Nephron (organoid): ENCODE data around the gene DOCK9.
A peak's percentile ranks its signal among the peaks of the same experiment; 100 is the strongest.

Source experiments
- H3K27ac Mint-ChIP-seq, 3 experiments: 2 replicates each; pipeline ENCODE4 v1.8.0; 2020; ENCODE audit warnings: mixed read lengths in 3 of 3, mild to moderate bottlenecking in 2 of 3, moderate library complexity in 1 of 3
- H3K27me3 Mint-ChIP-seq: 2 replicates; pipeline ENCODE4 v1.8.0; 2021; ENCODE audit warnings: low read depth, mild to moderate bottlenecking, moderate library complexity, mixed read lengths
- H3K36me3 Mint-ChIP-seq: 2 replicates; pipeline ENCODE4 v1.8.0; 2020; ENCODE audit warnings: low read depth, mixed read lengths
- H3K4me1 Mint-ChIP-seq: 2 replicates; pipeline ENCODE4 v1.8.0; 2020; ENCODE audit warnings: mixed read lengths
- H3K4me3 Mint-ChIP-seq, 3 experiments: 2 replicates each; pipeline ENCODE4 v1.8.0; 2020; ENCODE audit warnings: mild to moderate bottlenecking in 3 of 3, mixed read lengths in 3 of 3, moderate library complexity in 2 of 3
- H3K9me3 Mint-ChIP-seq: 2 replicates; pipeline ENCODE4 v1.8.0; 2020; ENCODE audit warnings: mixed read lengths
- TF ChIP-seq, protein P1 (sequence below), 3 experiments: fragments of 200-600 bp; sonication (generic); IDR thresholded peaks; one replicate each; pipeline ENCODE4 v1.5.0; 2021; ENCODE audit warnings: antibody characterized with exemption in 3 of 3; ENCODE audit not compliant: unreplicated experiment in 3 of 3

DOCK9 gene

DNA sequence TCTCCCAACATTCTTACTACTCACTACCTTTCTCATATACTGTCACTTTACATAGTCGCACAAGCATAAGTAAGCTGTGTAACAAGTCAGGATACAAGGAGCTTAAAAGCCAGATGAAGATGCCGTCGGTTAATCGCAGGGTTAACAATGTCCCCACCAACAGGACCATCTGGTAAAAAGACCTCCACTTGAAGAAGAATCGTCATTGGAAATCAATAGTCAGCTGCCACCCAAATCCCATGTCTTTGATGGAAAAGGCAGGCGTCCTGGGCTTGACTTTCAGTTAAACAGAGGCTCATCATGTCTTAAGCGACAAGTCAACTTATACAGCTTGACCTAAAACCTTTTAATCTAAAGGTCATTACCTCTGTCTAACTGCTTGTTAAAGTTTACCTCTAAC lies 27.2 kb downstream of the DOCK9 start:
- Mint-ChIP-seq H3K4me1 (peaks cover 18% of the 10 kb centered on the region), H3K27ac (no peak overlapping the region)

DNA sequence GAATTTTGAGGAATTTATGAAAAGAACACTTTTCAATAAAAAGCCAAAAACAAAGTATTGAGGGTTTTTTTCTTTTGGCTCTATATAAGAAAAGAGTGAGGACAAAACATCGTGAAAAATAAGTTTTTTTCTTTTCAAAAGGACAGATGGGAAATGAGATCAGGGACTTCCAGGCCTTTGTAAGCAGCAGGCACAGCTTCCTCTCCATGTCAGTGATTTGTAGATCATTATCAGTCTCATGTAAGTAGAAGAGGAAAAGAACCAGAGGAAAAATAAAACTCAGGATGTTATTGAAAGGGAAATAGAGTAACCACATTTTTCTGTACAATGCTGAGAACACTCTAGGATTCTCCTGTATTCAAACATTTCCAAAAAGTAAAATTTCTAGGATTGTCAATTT lies 29.9 kb downstream of the DOCK9 start:
- Mint-ChIP-seq H3K27me3 (peaks cover 15% of the 10 kb centered on the region), H3K9me3 (no peaks in the 10 kb centered on the region), H3K4me1 (peaks cover 29% of the 10 kb centered on the region), H3K4me3 (no peak overlapping the region), H3K27ac (no peak overlapping the region), H3K36me3 (no peaks in the 10 kb centered on the region)
- TF ChIP-seq, protein P1, sequence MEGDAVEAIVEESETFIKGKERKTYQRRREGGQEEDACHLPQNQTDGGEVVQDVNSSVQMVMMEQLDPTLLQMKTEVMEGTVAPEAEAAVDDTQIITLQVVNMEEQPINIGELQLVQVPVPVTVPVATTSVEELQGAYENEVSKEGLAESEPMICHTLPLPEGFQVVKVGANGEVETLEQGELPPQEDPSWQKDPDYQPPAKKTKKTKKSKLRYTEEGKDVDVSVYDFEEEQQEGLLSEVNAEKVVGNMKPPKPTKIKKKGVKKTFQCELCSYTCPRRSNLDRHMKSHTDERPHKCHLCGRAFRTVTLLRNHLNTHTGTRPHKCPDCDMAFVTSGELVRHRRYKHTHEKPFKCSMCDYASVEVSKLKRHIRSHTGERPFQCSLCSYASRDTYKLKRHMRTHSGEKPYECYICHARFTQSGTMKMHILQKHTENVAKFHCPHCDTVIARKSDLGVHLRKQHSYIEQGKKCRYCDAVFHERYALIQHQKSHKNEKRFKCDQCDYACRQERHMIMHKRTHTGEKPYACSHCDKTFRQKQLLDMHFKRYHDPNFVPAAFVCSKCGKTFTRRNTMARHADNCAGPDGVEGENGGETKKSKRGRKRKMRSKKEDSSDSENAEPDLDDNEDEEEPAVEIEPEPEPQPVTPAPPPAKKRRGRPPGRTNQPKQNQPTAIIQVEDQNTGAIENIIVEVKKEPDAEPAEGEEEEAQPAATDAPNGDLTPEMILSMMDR (IDR thresholded peaks at IDR 0.05; ENCODE audit: unreplicated experiment in 3 of 3), result no peak

More for the DNA sequence above, 27.2 kb downstream of the DOCK9 start:
- Mint-ChIP-seq H3K9me3 (no peaks in the 10 kb centered on the region), H3K27me3 (peaks cover 15% of the 10 kb centered on the region), H3K36me3 (no peaks in the 10 kb centered on the region), H3K4me3 (no peak overlapping the region)
- TF ChIP-seq, protein P1 (IDR thresholded peaks at IDR 0.05; ENCODE audit: unreplicated experiment in 3 of 3), result no peak

DNA sequence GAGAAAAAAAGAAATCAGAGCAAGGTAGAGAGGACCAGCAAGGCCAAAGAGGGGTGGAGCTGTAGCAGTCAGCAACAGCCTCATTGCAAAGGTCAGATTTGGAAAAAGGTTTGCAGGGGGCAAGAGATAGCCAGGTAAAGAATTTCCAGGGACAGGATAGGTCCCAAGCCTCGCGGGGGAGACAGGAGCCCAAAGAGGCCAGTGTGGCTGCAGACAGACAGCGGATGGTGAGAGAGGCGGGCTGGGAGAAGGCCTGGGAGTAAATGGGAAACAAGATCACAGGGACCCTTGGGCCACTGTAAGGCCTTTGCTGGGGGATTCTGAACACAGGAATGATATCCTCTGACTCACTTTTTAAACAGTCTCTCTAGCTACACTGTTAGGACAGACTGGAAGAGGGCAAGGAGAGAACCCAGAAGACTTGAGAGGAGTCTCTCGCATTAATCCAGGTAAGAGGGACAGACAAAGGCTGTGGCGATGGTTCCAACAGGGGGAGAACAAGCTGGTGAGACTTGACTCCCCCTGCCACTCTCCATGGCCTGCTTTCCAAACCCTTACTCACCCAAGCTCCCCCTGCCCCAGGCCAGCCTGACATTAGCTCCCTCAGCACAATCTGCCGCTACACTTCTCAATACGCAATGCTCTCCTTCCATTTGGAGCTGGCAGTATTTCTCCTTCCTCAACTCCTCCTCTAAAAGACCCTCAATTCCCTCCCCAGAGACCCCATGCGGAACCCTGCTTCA lies 31.8 kb downstream of the DOCK9 start:
- Mint-ChIP-seq H3K4me1 (peaks cover 33% of the 10 kb centered on the region), H3K27me3 (peaks cover 9% of the 10 kb centered on the region), H3K9me3 (no peaks in the 10 kb centered on the region), H3K36me3 (no peaks in the 10 kb centered on the region), H3K27ac (peak overlapping the region in 1 of 3 experiments; percentile 7), H3K4me3 (no peak overlapping the region)
- TF ChIP-seq, protein P1 (IDR thresholded peaks at IDR 0.05; ENCODE audit: unreplicated experiment in 3 of 3), result no peak

DNA sequence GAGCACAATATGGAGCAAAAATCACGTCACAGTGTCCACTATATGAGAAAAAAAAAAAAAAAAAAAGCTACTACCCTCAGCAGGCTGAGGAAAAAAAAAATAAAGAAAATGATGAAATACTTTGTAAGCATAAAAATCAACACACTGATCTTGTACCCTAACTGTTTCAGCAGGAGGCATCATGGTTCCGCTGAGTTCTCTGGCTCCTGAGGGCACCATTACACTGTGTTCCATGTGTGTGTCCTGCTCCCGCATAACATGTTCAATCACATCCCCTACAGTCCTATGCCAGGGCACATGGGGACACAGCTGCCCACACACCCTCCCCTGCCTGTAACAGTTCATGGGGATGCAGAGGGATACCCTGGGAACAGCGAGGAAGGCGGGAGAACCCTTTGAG lies 33.5 kb downstream of the DOCK9 start:
- Mint-ChIP-seq H3K27me3 (peaks cover 9% of the 10 kb centered on the region), H3K27ac (no peak overlapping the region), H3K4me3 (no peak overlapping the region), H3K36me3 (no peaks in the 10 kb centered on the region), H3K9me3 (no peaks in the 10 kb centered on the region), H3K4me1 (peaks cover 50% of the 10 kb centered on the region)
- TF ChIP-seq, protein P1 (IDR thresholded peaks at IDR 0.05; ENCODE audit: unreplicated experiment in 3 of 3), result no peak

DNA sequence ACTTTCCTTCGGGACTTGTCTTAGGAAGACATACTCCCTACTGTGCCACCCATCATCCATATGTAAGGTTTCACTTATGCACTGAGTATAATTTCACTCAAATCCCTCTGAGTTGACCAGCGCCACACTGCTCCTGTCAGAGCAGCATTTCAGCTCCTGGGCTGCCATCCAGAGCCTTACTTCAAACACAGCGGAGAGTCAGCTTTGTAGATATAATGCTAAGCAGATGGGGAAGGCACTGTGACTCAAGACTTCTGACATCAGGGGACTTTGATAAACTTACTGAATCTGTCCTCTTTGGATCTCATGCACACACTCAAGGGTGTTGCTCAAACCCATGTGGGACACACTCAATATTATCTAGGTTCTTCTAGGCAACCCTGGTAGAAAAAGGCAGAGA lies 34.9 kb downstream of the DOCK9 start:
- Mint-ChIP-seq H3K4me1 (peaks cover 63% of the 10 kb centered on the region), H3K9me3 (no peaks in the 10 kb centered on the region), H3K4me3 (no peak overlapping the region), H3K36me3 (no peaks in the 10 kb centered on the region), H3K27ac (peak overlapping the region in 1 of 3 experiments; percentile 24), H3K27me3 (peaks cover 9% of the 10 kb centered on the region)
- TF ChIP-seq, protein P1 (IDR thresholded peaks at IDR 0.05; ENCODE audit: unreplicated experiment in 3 of 3), result no peak

DNA sequence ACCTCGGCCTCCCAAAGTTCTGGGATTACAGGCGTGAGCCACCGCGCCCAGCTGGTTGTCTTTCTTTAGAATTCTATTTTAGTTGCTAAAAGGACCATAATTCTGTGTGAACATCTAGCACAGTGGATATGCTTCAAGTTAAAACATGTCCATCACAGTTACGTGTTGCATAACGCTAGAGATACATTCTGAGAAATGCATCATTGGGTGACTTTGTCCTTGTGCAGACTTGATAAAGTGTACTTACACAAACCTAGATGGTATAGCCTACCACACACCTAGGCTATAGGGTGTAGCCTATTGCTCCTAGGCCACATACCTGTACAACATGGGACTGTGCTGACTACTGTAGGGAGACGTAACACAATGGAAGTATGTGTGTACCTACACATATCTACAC lies 35.4 kb downstream of the DOCK9 start:
- Mint-ChIP-seq H3K4me1 (peaks cover 69% of the 10 kb centered on the region), H3K27ac (no peak overlapping the region), H3K9me3 (no peaks in the 10 kb centered on the region), H3K27me3 (peaks cover 9% of the 10 kb centered on the region), H3K4me3 (no peak overlapping the region), H3K36me3 (no peaks in the 10 kb centered on the region)
- TF ChIP-seq, protein P1 (IDR thresholded peaks at IDR 0.05; ENCODE audit: unreplicated experiment in 3 of 3), result no peak
